ENCODE data around the gene CFAP20. TPM values are rescaled to one million over a fixed set of nuclear protein-coding genes. Genes with fewer than 3 reads are reported as not detected.

CFAP20 gene
- total RNA-seq, 1 experiment from 2014 or later = 60.4 TPM

DNA sequence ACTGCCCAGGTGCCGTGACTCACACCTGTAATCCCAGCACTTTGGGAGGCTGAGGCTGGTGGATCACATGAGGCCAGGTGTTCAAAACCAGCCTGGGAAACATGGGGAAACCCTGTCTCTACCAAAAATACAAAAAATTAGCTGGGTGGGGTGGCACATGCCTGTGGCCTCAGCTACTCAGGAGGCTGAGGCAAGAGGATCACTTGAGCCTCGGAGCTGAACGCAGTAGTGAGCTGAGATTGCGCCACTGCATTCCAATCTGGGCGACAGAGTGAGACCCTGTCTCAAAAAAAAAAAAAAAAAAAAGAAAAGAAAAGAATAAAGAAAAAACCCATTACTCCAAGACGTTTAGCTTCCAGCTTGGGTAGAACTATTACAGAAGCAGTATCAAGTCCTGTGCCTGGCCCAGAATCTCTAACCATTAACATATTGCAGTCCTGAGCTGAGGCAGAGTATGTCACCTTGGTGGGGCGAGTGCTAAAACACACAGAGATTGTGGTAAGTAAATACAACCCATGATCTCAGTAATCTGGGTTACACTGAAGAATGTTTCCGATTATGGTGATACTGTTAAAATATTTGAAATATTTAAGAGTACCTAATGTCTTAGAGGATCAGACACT, 23.2 kb upstream of the CFAP20 start:
- Histone ChIP-seq H3K27me3 (ENCODE audit: insufficient read depth, low read length) (no peaks in the 10 kb centered on the region), H4K91ac (ENCODE audit: insufficient read length, low read depth, low read length) (no peak overlapping the region), H2AFZ (ENCODE audit: low read length) (no peak overlapping the region), H2BK20ac (ENCODE audit: low read depth, low read length, poor library complexity, severe bottlenecking) (no peak overlapping the region), H3T11ph (ENCODE audit: low read length) (no peak overlapping the region), H3K56ac (ENCODE audit: insufficient read length, low read depth, low read length) (no peak overlapping the region), H3K79me2 (ENCODE audit: insufficient read depth, low read length) (no peaks in the 10 kb centered on the region), H4K20me1 (ENCODE audit: control insufficient read depth, insufficient read depth, insufficient read length) (no peaks in the 10 kb centered on the region), H3K4me2 (ENCODE audit: insufficient read depth, insufficient read length, low read length) (no peak overlapping the region), H3K14ac (ENCODE audit: insufficient read depth, low read length) (no peak overlapping the region), H2BK15ac (ENCODE audit: low read depth, low read length) (no peak overlapping the region), H3K27ac (ENCODE audit: insufficient read length, low read depth, low read length) (no peak overlapping the region), H3K79me1 (ENCODE audit: insufficient read depth, low read depth, low read length, poor library complexity, severe bottlenecking) (no peaks in the 10 kb centered on the region), H3K23ac (ENCODE audit: insufficient read length, low read depth, low read length) (no peak overlapping the region), H2BK120ac (ENCODE audit: low read depth, low read length, poor library complexity, severe bottlenecking) (no peak overlapping the region), H4K8ac (replicated peaks; ENCODE audit: insufficient read length, low read depth, low read length) (no peak overlapping the region), H2BK5ac (ENCODE audit: insufficient read length, low read length) (no peak overlapping the region), H3K4me1 (ENCODE audit: insufficient read depth, low read length) (no peaks in the 10 kb centered on the region), H3K9ac (ENCODE audit: extremely low read depth, insufficient read length, low read length) (no peak overlapping the region), H3K18ac (ENCODE audit: insufficient read length, low read depth, low read length) (no peak overlapping the region), H2AK5ac (ENCODE audit: insufficient read length, low read length) (no peak overlapping the region), H3K9me3 (ENCODE audit: control insufficient read depth, low read depth, low read length) (no peaks in the 10 kb centered on the region), H2BK12ac (ENCODE audit: insufficient read length, low read depth, low read length) (no peak overlapping the region), H3K4ac (ENCODE audit: low read depth, low read length) (no peak overlapping the region), H4K5ac (ENCODE audit: insufficient read length, low read depth, low read length) (no peak overlapping the region), H3K23me2 (ENCODE audit: insufficient read length, low read depth, low read length, poor library complexity, severe bottlenecking) (no peaks in the 10 kb centered on the region)
- H3K27ac Mint-ChIP-seq = no peak overlapping the region
- no peaks in the 10 kb centered on the region for H3K36me3 Mint-ChIP-seq (ENCODE audit: insufficient read depth in 1 of 3, low read depth in 3 of 3)
- 0 out of 4 replicates have a peak, but pooled peaks cover 0 to 4% of the 10 kb centered on the region in 2 experiments for H3K4me1 Mint-ChIP-seq
- DNase-seq = no peak
- H3K4me3 Mint-ChIP-seq = no peak overlapping the region
- TF ChIP-seq, protein P1, sequence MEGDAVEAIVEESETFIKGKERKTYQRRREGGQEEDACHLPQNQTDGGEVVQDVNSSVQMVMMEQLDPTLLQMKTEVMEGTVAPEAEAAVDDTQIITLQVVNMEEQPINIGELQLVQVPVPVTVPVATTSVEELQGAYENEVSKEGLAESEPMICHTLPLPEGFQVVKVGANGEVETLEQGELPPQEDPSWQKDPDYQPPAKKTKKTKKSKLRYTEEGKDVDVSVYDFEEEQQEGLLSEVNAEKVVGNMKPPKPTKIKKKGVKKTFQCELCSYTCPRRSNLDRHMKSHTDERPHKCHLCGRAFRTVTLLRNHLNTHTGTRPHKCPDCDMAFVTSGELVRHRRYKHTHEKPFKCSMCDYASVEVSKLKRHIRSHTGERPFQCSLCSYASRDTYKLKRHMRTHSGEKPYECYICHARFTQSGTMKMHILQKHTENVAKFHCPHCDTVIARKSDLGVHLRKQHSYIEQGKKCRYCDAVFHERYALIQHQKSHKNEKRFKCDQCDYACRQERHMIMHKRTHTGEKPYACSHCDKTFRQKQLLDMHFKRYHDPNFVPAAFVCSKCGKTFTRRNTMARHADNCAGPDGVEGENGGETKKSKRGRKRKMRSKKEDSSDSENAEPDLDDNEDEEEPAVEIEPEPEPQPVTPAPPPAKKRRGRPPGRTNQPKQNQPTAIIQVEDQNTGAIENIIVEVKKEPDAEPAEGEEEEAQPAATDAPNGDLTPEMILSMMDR (conservative IDR thresholded peaks at IDR 0.05) = no peak
- H3K27me3 Mint-ChIP-seq (ENCODE audit: low read depth) = no peaks in the 10 kb centered on the region
- no CpG with 5 or more reads among the region's 8 CpGs for WGBS (ENCODE audit: extremely low coverage, insufficient read length, low lambda C conversion rate)
- no peaks in the 10 kb centered on the region for H3K9me3 Mint-ChIP-seq

Data from H9 (cell line).